ENCODE measurements around the gene PADI3.

PADI3 gene

GRCh38 chr1:17274186-17275170 is 25.6 kb downstream of the PADI3 start:
- peak; percentile 10 for DNase-seq

DNA sequence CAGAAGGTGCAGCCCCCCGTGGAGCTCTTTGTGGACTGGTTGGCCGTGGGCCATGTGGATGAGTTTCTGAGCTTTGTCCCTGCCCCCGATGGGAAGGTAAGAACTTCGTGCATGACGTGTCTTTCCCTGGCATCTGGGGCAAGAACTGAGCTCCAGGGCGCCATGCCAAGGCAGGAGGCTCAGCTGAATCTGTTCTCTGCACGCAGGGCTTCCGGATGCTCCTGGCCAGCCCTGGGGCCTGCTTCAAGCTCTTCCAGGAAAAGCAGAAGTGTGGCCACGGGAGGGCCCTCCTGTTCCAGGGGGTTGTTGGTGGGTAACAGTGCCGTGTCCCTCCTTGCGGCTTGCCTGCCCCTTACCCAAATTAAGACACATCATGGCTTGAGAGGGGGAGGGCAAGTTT is 27.7 kb downstream of the PADI3 start:
- no peak for DNase-seq

GRCh38 chr1:17277511-17278159 is 28.7 kb downstream of the PADI3 start:
- no peak for DNase-seq

- no peak for DNase-seq
Observed at GRCh38 chr1:17278996-17279830, 30.3 kb downstream of the PADI3 start.

- DNase-seq: no peak
Observed at GRCh38 chr1:17280436-17280835, 31.5 kb downstream of the PADI3 start.

DNA sequence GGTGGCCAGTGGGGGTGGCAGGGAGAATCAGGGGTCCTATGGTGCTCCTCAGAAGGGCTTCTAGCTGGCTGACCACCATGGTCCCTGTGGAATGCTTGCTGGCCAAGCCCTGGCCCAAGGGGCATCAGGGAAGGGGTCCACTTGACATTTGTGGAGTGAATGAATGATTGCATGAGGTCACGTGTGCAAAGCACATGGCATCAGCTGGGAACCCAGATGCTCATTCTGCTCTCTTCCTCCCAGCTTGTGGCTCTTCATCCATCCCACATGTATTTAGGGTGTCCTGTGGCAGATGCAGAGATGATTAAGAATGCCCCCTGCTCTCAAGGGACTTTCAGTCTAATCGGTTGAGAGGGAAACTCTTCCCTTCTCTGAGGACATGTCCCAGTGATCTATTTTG is 32.0 kb downstream of the PADI3 start:
- DNase-seq: no peak

GRCh38 chr1:17281775-17282181 is 32.9 kb downstream of the PADI3 start:
- DNase-seq: no peak

DNA sequence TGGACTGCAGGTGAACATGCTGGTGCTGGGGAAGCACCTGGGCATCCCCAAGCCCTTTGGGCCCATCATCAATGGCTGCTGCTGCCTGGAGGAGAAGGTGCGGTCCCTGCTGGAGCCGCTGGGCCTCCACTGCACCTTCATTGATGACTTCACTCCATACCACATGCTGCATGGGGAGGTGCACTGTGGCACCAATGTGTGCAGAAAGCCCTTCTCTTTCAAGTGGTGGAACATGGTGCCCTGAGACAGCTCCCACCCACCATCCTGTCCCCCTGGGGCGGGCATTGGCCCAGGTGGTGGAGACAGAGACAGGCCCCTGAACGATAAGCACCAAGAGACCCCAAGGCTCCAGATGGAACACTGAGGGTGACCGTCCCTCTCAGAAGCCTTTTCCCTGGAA is 33.9 kb downstream of the PADI3 start:
- DNase-seq: no peak

- DNase-seq: no peak
Observed at GRCh38 chr1:17286646-17287045, 37.7 kb downstream of the PADI3 start.

- no peak for DNase-seq
Observed at GRCh38 chr1:17287130-17287776, 38.4 kb downstream of the PADI3 start.

- no peak for DNase-seq
Observed at GRCh38 chr1:17289721-17290120, 40.8 kb downstream of the PADI3 start.

GRCh38 chr1:17290553-17290952 is 41.7 kb downstream of the PADI3 start:
- DNase-seq: no peak

- no peak for DNase-seq
Observed at GRCh38 chr1:17292299-17293160, 43.6 kb downstream of the PADI3 start.

DNA sequence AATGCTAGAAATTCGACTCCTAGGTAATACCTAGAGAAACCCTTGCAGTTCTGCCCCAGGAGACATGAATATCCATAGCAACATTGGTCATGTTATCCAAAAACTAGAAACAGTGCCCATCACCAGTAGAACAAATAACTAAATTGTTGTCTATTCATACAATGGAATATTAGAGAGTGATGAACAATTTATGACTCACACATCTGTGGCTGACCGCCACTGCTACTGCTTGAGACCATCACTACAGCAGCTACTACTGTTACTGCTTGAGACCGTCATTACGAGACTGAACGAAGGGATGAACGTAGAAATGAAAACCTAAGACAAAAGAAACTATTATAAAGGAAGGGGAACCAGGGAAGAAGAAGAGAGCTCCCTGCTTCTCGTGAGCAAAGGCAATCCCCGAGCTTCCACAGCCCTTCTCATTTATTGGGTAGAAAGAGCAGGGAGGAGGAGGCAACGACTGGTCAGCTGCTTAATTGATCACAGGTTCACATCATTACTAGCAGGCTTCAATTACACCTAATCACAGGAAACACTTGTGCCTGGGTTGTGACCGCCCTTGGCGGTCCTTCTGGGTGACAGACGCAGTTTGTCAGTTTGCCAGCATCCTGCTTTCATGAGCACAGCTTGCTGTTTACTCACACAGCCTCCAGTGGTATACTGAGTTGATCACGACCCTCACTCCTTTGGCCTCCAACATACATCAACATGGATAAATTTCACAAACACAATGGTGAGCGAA is 45.0 kb downstream of the PADI3 start:
- no peak for DNase-seq

DNA sequence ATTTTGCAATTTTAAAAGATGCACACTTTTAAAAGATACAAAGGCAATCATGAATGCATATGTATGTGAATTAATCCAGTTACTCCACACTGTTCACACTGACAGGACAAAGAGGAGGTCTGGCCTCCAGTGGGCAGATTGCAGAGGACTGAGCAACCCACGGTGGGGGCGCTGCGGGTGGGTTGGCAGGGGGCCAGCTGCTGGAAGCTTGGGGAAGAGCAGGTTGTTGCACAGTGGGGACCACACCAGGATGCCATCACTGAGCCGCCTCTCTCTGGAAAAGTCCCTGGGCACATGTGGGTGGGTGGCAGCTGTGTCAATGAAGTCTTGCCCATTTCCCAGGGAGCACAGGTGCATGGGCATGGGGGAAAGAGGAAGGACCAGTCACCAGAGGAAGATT is 46.4 kb downstream of the PADI3 start:
- no peak for DNase-seq

GRCh38 chr1:17296086-17296485 is 47.2 kb downstream of the PADI3 start:
- DNase-seq: no peak

- DNase-seq: no peak
Observed at GRCh38 chr1:17297991-17298390, 49.1 kb downstream of the PADI3 start.

GRCh38 chr1:17301767-17302166 is 52.9 kb downstream of the PADI3 start:
- DNase-seq: no peak

DNA sequence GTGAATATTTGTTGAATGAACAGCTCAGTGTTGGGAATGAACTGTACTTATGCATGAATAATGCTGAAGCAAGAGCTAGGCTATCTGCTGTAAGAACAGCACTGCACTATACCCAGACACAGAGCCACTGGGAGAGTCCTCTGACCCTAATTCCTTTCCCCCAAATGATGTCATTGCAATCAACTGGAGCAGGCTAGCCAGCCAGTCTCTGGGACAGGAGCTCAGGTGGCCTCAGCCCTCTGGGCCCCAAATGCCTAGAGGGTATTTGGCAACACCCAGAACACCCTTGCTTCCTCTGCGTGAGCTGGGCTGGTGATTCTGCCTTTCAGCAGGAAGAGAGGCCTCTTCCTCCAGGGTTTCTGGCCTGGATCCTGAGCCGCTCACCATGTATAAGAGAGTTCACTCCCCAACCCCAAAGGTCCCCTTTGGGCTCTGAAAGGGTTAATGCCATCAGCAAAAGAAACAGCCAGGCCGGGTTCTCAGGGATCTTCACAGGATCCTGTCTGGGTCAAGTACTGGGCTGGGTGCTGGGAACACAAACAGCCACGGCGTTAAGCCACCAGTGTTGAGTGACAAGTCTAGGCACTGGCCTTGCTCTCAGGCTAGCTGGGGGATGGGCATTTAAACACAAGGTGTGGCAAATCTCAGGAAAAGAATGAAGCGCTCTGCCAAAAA is 55.4 kb downstream of the PADI3 start:
- no peak for DNase-seq

GRCh38 chr1:17304826-17305175 is 55.9 kb downstream of the PADI3 start:
- DNase-seq: no peak
